Astrocyte (in vitro differentiated cells and primary cell): ENCODE results near the gene PDGFA. TPM values are rescaled to one million over a fixed set of nuclear protein-coding genes. Genes with fewer than 3 reads are reported as not detected.

Source experiments
- DNase-seq: peaks from one replicate; pipeline ENCODE4 v3.0.0-alpha.2; 2010; ENCODE audit warnings: low read depth
- FAIRE-seq: peaks from 2 replicates; lab custom pipeline; 2011; peaks lifted over from hg19 to GRCh38; lab: Jason Lieb, UNC
- H2AFZ ChIP-seq: 2 replicates; pipeline ENCODE4 v1.6.0; 2012; ENCODE audit warnings: low read depth, low read length, inconsistent platforms
- H3K27ac ChIP-seq: 2 replicates; pipeline ENCODE4 v1.5.1; 2011; ENCODE audit warnings: low read depth, low read length, inconsistent platforms
- H3K27me3 ChIP-seq: 2 replicates; pipeline ENCODE4 v1.6.0; 2011; ENCODE audit warnings: low read length, inconsistent platforms; ENCODE audit not compliant: insufficient read depth
- H3K36me3 ChIP-seq: 2 replicates; pipeline ENCODE4 v1.5.1; 2011; ENCODE audit warnings: low read length, inconsistent platforms; ENCODE audit not compliant: insufficient read depth
- H3K4me1 ChIP-seq: 2 replicates; pipeline ENCODE4 v1.5.1; 2011; ENCODE audit warnings: low read length, inconsistent platforms; ENCODE audit not compliant: insufficient read depth
- H3K4me2 ChIP-seq: 2 replicates; pipeline ENCODE4 v1.6.0; 2012; ENCODE audit warnings: low read length, inconsistent platforms
- H3K4me3 ChIP-seq: 2 replicates; pipeline ENCODE4 v1.5.1; 2011; ENCODE audit warnings: low read depth, mild to moderate bottlenecking, low read length, inconsistent platforms; ENCODE audit not compliant: insufficient read depth
- H3K79me2 ChIP-seq: 2 replicates; pipeline ENCODE4 v1.6.0; 2012; ENCODE audit warnings: mild to moderate bottlenecking, low read length, inconsistent platforms; ENCODE audit not compliant: insufficient read depth
- H3K9ac ChIP-seq: 2 replicates; pipeline ENCODE4 v1.6.0; 2012; ENCODE audit warnings: mild to moderate bottlenecking, low read length, inconsistent platforms
- H3K9me3 ChIP-seq: 2 replicates; pipeline ENCODE4 v1.5.1; 2012; ENCODE audit warnings: low read depth, mild to moderate bottlenecking, low read length, inconsistent platforms; ENCODE audit not compliant: insufficient read depth
- H4K20me1 ChIP-seq: 2 replicates; pipeline ENCODE4 v1.6.0; 2012; ENCODE audit warnings: low read length, inconsistent platforms; ENCODE audit not compliant: insufficient read depth
- H3K27ac Mint-ChIP-seq: one replicate; pipeline ENCODE4 v1.8.0; 2021; ENCODE audit warnings: mild to moderate bottlenecking, mixed read lengths; ENCODE audit not compliant: unreplicated experiment
- H3K27me3 Mint-ChIP-seq: one replicate; pipeline ENCODE4 v1.8.0; 2021; ENCODE audit warnings: low read depth, mixed read lengths; ENCODE audit not compliant: unreplicated experiment
- H3K36me3 Mint-ChIP-seq: one replicate; pipeline ENCODE4 v1.8.0; 2021; ENCODE audit warnings: low read depth, mixed read lengths; ENCODE audit not compliant: unreplicated experiment
- H3K4me1 Mint-ChIP-seq: one replicate; pipeline ENCODE4 v1.8.0; 2021; ENCODE audit warnings: low read depth, mixed read lengths; ENCODE audit not compliant: unreplicated experiment
- H3K4me3 Mint-ChIP-seq: one replicate; pipeline ENCODE4 v1.8.0; 2021; ENCODE audit warnings: mild to moderate bottlenecking, moderate library complexity, mixed read lengths; ENCODE audit not compliant: unreplicated experiment
- H3K9me3 Mint-ChIP-seq: one replicate; pipeline ENCODE4 v1.8.0; 2021; ENCODE audit warnings: mild to moderate bottlenecking, mixed read lengths; ENCODE audit not compliant: unreplicated experiment
- EZH2 ChIP-seq: IDR thresholded peaks from 2 replicates; pipeline ENCODE4 v1.6.1; 2012; ENCODE audit warnings: mild to moderate bottlenecking, low read length, inconsistent platforms; ENCODE audit not compliant: insufficient read depth
- total RNA-seq: library from RNA; stranded (reverse); gene quantifications from 2 replicates; pipeline ENCODE4 v1.2.1, GENCODE V29; 2021
- TF ChIP-seq, protein P1 (sequence below): IDR thresholded peaks from 2 replicates; pipeline ENCODE4 v1.5.1; 2011; ENCODE audit warnings: low read depth, mild to moderate bottlenecking, inconsistent platforms, low read length, moderate library complexity; ENCODE audit not compliant: insufficient read depth

Gene PDGFA
- total RNA-seq, 1 donor from 2014 or later: 47.1 TPM

DNA sequence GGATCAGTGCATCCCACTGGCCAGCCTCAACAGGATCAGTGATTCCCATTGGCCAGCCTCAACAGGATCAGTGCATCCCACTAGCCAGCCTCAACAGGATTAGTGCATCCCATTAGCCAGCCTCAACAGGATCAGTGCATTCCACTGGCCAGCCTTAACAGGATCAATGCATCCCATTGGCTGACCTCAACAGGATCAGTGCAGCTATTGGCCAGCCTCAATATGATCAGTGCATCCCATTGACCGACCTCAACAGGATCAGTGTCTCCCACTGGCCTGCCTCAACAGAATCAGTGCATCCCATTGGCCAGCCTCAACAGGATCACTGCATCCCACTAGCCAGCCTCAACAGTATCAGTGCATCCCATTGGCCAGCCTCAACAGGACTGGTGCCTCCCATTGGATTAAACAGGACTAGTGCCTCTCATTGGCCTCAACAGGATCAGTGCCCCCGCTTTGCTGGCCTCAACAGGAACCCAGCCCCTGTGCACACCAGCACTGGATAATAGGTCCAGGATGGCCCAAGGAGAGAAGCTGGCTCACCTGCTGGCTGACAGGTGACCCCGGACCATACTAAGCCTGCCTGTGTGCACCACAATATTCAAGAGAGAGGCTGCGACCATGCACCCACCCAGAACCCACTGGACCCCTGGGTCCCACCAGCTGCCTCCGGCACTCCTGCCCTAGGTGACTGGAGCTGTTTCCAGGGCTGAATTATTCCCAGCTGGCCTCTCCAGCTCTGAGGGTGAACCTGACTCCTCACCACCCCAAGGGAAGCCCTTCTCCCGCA lies 59.9 kb downstream of the PDGFA start:
- peak overlapping the region; percentile 41 for H3K27ac Mint-ChIP-seq
- Histone ChIP-seq H4K20me1 (no peaks in the 10 kb centered on the region), H3K4me2 (no peak overlapping the region), H3K27me3 (no peaks in the 10 kb centered on the region), H3K9me3 (no peaks in the 10 kb centered on the region), H3K27ac (no peak overlapping the region), H3K9ac (no peak overlapping the region), H3K79me2 (no peaks in the 10 kb centered on the region), H2AFZ (no peak overlapping the region), H3K4me1 (peaks cover 18% of the 10 kb centered on the region), H3K36me3 (no peaks in the 10 kb centered on the region), H3K4me3 (no peak overlapping the region)
- H3K27me3 Mint-ChIP-seq: peaks cover 2% of the 10 kb centered on the region
- TF ChIP-seq, protein P1, sequence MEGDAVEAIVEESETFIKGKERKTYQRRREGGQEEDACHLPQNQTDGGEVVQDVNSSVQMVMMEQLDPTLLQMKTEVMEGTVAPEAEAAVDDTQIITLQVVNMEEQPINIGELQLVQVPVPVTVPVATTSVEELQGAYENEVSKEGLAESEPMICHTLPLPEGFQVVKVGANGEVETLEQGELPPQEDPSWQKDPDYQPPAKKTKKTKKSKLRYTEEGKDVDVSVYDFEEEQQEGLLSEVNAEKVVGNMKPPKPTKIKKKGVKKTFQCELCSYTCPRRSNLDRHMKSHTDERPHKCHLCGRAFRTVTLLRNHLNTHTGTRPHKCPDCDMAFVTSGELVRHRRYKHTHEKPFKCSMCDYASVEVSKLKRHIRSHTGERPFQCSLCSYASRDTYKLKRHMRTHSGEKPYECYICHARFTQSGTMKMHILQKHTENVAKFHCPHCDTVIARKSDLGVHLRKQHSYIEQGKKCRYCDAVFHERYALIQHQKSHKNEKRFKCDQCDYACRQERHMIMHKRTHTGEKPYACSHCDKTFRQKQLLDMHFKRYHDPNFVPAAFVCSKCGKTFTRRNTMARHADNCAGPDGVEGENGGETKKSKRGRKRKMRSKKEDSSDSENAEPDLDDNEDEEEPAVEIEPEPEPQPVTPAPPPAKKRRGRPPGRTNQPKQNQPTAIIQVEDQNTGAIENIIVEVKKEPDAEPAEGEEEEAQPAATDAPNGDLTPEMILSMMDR: no peak
- no peak for TF ChIP-seq EZH2
- H3K4me1 Mint-ChIP-seq: peaks cover 7% of the 10 kb centered on the region
- H3K9me3 Mint-ChIP-seq: no peaks in the 10 kb centered on the region
- H3K4me3 Mint-ChIP-seq: no peak overlapping the region
- FAIRE-seq (no peak), DNase-seq (no peak)
- H3K36me3 Mint-ChIP-seq: no peaks in the 10 kb centered on the region

DNA sequence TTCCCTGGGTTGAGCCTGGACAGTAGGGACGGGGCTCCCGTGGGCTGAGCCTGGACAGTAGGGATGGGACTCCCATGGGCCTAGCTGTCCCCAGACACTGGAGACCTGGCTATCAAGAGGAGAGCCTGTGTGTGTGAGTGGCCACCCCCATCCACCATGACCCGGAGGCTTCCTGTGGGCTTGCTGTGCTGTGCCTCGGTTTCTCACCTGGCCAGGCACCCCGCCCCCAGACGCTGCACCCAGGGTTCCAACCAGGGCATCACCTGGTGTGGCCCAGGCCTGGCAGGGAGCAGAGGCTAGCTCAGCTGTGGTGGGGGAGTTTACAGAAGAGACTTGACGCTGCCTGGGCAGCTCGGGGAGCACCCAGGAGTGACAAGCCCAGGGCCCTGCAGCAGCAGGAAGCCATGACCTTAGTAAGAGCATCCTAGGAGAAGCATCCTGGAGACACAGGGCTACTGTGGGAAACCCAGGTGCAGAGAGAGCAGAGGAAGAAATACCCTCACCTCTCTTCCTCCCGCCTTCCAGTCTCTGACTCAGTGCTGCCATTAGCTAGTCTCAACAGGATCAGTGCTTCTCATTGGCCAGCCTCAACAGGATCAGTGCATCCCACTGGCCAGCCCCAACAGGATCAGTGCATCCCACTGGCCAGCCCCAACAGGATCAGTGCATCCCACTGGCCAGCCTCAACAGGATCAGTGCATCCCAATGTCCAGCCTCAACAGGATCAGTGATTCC lies 61.0 kb downstream of the PDGFA start:
- Histone ChIP-seq H3K4me3 (no peak overlapping the region), H4K20me1 (no peaks in the 10 kb centered on the region), H3K9me3 (no peaks in the 10 kb centered on the region), H3K27me3 (no peaks in the 10 kb centered on the region), H3K4me2 (no peak overlapping the region), H2AFZ (no peak overlapping the region), H3K36me3 (no peaks in the 10 kb centered on the region), H3K4me1 (peaks cover 18% of the 10 kb centered on the region), H3K9ac (no peak overlapping the region), H3K79me2 (no peaks in the 10 kb centered on the region), H3K27ac (no peak overlapping the region)
- FAIRE-seq: no peak
- Mint-ChIP-seq H3K9me3 (no peaks in the 10 kb centered on the region), H3K27ac (no peak overlapping the region), H3K27me3 (peaks cover 2% of the 10 kb centered on the region), H3K36me3 (no peaks in the 10 kb centered on the region), H3K4me1 (peaks cover 7% of the 10 kb centered on the region), H3K4me3 (no peak overlapping the region)
- no peak for DNase-seq
- TF ChIP-seq EZH2: no peak
- TF ChIP-seq, protein P1: no peak
